ENCODE results near the gene RGPD8.

RGPD8 gene

DNA sequence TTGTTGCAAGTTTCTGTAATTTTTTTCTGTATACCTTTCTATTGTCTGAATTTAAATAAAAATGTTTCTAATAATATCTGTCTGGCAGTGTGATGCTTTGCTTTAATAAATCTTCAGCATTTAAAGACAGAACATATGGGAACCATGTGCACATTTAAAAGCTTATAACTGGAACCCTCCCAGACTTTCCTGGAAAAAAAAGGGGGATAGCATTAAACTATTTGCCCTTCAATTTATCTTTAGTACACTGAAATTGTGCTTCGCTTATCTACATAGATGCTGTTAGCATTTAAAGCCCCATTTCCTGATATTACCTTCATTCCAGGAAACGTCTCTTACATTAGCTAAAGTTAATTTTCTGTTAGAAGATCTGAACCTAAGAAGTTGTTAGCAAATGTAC lies 93.5 kb downstream of the RGPD8 start:
- in situ Hi-C loops (cut with HindIII; ENCODE audit: low sequenced_read_pairs) = no loop called here

DNA sequence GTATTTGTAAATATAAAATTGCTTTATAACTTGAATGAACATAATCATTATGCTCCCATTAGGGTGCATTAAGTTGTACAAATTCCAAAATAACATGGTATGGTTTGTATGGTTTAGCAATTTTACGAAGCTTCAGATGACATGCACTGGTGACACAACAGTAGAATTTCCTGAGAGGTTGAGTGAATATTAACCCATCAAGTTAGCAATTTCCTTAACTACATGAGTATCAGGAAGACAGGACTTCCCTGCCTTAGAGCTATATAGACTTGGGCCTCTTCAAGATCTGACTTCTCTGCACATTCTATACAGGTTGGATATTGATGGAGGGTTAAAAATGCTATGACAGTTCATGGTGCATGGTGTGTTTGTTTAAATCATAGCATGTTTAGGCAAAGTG lies 97.8 kb downstream of the RGPD8 start:
- in situ Hi-C loops (cut with HindIII; ENCODE audit: low sequenced_read_pairs) = no loop called here

DNA sequence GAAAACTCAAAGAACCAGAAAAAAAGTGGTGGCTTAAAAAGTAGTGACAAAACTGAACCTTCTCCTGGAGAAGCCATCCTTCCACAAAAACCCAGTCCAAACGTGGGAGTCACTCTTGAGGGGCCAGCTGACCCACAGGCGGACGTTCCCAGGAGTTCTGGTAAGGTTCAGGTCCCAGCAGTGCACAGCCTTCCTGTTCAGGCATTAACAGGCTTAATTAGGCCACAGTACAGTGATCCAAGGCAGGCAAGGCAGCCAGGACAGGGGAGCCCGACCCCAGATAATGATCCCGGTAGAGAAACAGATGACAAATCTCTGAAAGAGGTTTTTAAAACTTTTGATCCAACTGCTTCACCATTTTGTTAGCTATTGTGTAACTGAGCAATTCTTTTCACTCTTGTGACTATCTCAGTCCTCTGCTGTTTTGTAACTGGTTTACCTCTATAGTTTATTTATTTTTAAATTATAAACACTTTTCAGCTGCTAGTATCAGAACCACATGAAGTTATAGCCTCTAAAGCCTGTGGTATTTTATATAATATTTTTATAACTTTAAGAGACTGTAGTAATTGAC lies 101.2 kb downstream of the RGPD8 start:
- in situ Hi-C loops (cut with HindIII; ENCODE audit: low sequenced_read_pairs) = no loop called here

DNA sequence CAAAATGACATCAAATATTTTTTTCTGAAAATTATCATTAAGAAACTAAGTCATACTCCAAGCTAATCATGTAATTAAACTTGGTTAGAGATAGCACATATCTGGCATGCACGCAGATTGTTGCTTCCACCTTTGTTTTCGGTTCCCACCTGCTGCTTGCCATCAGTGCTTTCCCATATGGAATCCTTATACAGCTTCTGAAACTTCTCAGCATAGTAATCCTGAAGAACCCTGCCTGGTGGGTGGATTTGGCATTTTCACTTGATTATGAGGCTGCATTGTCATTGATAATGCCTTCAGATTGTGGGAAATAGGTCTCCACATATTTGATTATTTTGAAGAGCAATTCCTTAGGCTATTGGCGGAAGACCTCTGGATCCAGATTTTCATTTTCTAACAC lies 110.5 kb downstream of the RGPD8 start:
- in situ Hi-C loops (cut with HindIII; ENCODE audit: low sequenced_read_pairs) = no loop called here

DNA sequence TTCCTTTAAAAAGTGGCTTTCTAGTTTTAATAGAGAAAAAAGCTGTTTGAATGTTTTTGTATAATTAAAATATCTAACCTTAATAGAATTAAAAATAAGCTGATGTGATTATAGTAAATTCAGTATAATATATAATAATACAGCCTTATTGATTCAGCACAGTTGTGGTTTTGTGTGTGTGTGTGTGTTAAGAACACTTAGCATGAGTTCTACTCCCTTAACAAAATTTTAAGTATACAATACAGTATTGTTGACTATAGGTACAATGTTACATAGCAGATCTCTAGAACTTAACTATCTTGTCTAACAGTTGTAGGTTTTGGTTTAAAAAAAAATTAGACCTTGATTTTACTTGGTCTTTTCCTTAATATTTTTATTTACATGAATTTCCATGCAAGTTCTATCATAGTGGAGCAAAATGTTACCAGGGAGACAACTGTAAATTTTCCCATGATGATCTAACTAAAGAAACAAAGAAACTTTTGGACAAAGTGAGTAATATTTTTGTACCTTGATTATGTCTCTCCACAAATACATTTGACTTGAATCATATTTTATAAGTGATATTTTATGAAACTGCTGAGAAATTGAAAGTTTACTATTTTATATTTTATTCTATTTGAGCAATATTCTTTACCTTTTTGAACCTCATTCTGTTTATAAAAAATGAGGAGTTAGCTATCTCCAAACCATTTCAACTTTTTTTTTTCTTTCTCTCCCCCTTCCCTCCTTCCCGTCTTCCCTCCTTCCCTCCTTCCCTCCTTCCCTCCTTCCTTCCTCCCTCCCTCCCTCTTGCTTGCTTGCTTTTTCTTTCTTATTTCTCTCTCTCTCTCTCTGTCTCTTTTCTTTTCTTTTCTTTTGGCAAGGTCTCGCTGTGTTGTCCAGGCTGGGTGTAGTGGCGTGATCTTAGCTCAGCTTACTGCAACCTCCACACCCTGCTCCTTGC lies 111.8 kb downstream of the RGPD8 start:
- in situ Hi-C loops (cut with HindIII; ENCODE audit: low sequenced_read_pairs) = no loop called here
